HG03442 (cell line): ENCODE data around the gene LYL1.

ENCODE experiments used
- ATAC-seq: cut with Tn5 transposase; IDR thresholded peaks from one replicate; pipeline ENCODE4 v1.9.1; 2021; ENCODE audit warnings: mild to moderate bottlenecking, moderate library complexity; ENCODE audit not compliant: unreplicated experiment

LYL1 gene

DNA sequence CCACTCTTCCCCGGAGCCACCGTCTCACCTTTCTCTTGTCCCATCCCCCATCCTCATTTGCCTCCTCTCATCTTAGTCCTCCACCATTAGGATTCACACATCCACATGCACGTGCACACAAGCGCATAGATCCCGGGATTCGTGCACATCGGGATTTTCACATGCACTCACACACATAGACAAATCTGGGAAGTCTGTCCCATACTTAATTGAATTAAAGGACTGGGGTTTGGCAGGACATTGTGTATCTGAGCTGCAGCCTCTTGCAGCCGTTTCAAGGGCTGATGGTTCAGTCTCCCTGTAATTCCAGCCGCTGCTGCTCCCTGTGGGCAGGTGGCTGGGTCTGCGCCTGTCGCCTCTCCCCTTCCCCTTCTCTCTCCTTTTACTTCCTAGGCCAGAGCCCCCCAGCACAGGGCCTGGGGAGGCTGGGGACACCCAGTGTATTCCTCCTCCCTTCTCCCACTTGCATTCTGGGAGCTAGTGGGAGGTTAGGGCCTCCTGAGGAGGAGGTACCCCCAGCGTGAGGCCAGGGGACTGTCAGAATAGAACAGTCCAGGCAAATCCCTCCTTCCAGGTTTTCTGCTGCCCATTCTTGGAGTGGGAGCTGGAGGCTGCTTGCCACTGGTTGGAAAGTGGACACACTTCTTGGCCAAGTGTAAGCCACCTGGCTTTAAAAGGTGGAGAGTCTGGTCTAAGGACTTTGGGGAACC is 43.6 kb downstream of the LYL1 start:
- ATAC-seq = no peak

DNA sequence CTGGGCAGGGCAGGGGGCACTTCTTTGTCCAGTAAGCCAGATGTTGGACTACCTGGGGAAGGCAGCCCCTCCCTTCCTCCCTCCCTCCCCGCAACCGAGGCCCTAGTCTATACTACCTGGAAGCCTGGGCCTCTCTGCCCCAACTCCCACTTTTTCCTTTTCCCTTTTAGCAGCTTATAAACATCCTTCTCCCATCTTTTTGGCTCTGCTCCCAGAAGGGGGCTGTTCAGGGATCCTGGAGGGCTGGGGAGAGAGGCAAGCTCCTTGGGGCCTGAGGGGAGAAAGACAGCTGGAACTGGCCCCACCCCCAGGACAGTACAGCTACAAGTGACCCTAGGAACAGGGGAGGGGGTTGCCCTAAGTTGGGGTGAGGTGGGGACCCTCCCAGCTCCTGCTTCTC is 44.9 kb downstream of the LYL1 start:
- no peak for ATAC-seq

DNA sequence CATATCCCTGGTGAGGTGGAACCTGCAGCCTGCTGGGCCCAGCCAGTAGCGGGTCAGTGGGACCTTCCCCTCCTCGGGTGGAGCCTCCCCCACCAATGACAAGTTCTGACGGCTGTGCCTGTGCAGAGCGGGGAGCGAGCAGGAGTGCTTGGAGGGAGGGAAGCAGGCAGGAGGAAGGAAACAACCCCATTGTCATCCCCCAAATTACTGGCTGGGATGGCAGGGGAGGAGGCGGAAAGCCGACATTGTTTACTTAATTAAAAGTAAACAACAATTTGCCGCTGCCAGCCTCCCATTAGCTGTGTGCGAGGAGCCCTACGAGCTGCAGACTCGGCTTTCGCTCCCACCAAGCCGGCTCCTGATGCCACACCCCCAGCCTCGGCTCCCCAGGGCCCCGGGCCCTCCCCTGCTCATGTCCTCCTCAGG is 45.5 kb downstream of the LYL1 start:
- no peak for ATAC-seq

DNA sequence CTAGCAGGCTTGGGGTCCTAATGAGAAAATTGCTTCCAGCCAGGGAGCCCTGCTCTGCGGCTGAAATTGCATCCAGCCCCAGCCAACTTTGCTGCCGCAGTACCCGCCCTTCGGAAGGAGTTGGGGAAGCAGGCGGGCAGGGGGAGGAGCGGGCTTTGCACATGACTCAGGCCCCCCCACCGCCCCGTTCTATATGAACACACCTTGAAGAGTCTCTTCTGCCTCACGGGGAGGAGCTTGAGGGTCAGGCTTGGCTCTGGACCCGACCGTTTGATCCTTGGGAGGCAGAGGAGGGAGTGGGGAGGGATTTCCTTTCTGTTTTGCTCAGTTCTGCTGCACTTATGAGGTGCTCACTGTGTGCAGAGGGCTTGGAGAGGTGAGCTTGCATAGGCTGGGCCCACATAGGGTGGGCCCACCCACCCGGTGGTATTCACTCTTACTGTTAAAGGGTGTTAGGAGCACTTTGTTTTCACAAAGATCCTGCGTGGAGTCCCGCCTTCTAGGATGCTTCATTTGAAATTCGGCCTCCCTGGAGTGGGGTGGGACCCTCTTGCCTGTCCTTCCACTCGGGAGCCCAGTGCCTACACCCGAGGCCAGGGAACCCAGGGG is 46.5 kb downstream of the LYL1 start:
- ATAC-seq = no peak

DNA sequence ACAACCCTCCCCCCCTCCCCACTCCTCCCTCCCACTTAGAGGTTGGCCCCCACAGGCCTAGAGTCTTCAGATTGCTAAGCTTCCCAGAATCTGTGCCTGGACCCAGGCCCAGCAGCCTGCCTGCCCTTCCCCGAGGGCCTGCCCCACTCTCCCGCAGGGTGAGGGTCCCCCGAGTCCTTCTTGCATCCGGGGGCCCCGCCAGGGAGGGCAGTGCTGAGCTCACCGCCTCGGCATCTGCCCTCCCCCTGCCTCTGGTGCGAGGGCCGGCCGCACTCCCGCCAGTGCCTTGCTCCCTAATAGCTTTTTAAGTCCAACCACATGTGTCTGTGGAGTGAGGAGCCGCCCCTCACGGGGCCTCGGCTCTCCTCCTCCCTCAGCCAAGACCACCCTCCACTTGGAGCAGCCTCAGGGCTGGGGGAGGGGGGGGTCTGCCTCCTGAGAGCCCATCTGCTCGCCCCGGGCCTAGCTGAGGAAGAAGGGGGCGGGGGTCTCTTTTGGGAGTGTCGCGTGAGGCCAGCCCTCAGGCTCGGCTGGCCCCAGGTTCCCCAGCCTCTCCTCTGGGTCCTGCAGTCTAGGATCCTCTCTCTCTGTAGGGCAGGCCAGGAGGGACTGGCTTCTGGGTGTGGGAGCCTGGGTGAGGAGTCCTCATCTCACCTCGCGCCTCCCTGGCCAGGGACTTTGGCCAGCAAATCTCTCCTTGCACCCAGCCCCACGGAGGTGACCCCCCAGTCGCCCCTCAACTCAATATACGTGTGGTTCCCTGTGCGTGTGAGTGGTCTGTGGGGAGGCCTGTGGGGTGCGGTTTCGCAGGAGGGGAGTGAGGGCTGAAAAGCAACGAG is 47.2 kb downstream of the LYL1 start:
- ATAC-seq = no peak

DNA sequence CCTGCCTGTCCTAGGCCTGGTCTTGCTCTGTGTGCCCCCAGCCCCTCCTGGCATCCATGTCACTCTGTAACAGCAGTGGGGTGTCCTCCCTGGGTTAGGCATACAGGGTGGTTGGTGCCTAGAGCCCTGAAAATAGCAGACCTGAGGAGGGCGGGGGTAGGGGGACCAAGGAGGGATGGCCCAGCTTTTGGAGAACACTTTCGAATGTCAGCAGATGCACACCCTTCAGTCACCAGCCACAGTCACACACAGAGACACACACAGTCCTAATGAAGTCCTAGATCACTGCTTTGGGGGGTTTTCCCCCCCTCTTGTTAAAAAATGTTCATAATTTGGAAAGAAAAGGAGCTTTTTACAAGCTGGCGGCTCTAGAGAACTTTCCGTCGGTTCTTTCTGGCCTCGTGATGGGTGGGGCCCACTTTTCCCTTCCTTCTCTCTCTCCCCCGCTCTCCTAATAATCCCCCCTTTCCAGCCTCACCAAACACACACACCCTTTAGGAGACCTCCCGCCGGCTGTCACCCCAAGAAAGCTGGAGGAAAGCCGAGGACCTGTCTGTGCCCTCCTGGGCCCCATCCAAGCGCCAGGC is 47.9 kb downstream of the LYL1 start:
- ATAC-seq = no peak

DNA sequence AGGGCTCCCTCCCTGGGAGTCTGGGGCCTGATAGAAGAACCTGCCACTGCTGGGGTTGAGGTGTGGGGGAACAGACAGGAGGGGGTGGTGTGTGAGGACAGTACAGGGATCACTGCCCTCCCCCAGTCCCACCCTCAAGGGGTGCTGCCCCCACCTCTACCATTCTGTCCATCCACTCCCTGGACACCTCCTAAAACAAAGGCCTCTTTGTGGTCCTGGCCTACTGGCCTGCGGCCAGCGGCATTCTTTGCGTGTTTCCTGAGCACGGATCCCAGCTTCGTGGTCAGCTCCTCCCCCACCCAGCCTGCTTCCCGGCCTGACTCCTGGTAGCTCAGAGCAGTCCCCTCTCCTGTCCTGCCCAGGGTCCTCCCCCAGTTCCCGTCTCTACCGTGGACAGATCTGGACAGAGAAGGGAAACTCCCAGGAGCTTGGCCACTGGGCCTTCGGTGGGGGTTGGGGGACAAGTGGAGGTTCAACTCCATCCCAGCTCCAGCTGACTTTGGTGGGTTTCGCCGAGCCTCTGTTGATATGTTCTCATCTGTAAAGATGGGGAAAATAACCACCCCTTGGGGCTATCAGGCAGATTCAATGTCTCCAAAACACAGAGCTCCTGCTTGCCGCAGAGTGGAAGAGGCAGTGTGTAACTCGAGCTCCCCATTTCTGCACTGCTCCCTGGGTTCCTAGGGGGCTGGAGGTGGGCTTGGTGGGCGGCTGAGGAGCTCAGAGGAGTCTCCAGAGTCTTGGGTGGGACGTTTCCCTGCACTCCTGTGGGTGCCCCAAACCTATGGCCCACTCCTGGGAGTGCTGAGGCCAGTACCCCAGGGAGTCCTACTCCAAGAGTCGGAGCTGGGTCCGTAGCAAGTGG is 48.7 kb downstream of the LYL1 start:
- ATAC-seq = no peak

DNA sequence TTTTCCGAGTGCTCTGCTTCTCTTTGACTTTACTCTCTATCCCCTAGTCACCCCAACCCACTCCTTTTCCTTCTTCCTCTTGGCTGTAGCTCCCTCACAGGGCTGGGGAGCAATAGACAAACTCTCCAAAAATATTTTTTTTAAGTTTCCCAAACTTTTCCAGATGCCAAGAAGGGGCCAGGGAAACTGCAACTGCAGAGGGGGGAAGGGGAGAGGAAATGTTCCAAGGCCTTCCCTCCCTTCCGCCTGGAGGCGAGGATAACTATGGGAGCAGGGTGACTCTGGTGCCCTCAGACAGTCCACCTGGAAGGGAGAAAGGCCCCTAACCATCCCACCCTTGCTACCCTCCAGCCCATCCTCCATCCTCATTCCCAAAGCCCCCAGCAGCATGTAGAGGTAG is 49.4 kb downstream of the LYL1 start:
- ATAC-seq = no peak

DNA sequence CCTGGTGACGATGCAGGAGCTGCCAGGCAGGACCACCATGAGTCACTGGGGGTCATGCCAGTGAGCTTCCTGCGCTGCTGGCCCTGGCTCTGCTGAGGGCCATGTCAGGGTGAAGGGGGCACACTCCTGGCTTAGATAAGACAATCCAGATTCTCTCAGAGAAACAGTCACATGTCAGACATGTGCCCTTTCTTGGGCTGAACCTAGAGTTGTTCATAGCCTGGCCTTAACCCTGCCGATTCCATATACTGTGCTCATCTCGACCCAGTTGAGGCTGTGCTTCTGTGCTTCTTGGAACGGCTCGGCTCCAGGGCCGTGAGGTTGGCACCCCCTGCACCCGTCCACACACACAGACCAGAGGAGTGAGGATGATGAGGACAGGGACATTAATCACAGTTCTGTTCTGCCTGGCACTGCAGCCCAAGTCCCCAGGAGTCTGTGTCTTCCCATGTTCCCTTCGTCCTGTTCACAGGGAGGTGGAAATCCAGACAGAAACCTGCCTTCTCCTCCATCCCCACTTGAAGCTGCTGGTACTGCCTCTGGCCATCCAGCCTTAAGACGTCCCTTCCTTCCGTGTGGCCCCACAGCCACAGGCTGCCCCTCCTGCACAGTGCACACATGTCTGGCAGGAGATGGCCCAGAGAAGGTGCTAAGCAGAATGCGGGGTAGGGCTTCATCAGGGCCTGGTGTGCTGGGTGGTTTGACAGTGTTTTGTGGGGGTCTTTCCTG is 50.0 kb downstream of the LYL1 start:
- no peak for ATAC-seq

DNA sequence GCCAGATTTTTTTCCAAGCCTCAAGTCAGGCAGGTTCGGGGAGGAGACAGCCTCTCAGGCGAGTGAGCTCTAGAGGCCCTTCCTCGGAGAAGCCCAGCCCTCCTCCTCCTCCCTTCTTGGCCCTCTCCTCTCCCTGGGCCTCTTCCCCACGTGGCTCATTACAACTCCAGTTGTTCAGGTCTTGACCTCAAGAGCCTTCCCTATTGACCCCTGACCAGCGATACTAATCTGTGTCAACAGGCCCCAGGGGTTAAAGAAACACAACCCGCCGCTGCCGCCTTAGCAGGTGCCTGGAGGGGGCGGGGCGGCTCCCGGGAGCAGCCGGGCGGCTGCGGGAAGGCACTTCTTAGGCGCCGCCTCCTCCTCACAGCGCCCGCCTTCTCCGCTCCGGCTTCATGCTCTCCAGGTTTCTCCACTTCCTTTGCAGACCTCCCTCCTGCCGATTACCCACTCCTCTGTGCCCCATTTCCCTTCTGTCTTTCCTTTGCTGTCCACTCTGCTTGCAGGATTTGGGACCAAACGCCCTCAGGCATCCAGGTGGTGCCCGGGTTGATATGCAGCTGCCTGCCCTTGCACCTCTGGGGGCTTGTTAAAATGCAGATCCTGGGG is 51.0 kb downstream of the LYL1 start:
- ATAC-seq = no peak

DNA sequence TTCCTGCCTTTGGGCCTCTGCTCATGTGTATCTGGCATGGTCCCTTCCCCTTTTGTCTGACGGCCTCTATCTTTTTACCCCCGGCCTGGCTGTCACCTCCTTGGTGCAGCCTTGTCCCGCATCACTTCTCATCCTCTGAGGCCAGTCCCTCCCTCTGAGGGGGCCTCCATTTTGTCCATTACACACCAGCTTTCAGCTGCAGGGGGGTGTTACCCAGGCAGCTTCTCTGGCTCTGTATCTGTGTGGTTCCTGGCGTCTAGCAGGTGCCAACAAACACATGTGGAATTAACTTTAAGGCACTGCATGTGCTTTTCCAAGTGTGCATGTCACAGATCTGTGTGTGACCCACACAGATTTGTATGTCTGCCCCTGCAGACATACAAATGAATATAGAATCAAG is 52.4 kb downstream of the LYL1 start:
- ATAC-seq = no peak
